ENCODE data around the gene SPARC. TPM values are rescaled to one million over a fixed set of nuclear protein-coding genes. Genes with fewer than 3 reads are reported as not detected.

Gene SPARC
- total and polyA plus RNA-seq, 5 experiments from 2014 or later = not detected

GRCh38 chr5:151633892-151634291 lies 52.8 kb downstream of the SPARC start:
- Mint-ChIP-seq H3K9me3 (no peaks in the 10 kb centered on the region), H3K27ac (peak overlapping the region in 1 of 10 donors; percentile 62), H3K4me3 (no peak overlapping the region), H3K27me3 (peaks cover 0 to 12% (median 5%) of the 10 kb centered on the region in 5 donors), H3K36me3 (no peaks in the 10 kb centered on the region), H3K4me1 (peaks cover 0 to 7% (median 3%) of the 10 kb centered on the region in 4 donors)
- POLR2A ChIA-PET = no interaction called here
- no peak for ATAC-seq
- no peak for DNase-seq

GRCh38 chr5:151632941-151633340 lies 53.8 kb downstream of the SPARC start:
- no peaks in the 10 kb centered on the region for H3K36me3 Mint-ChIP-seq
- ATAC-seq = no peak
- POLR2A ChIA-PET = no interaction called here
- H3K27ac Mint-ChIP-seq = no peak overlapping the region
- no peak overlapping the region for H3K4me3 Mint-ChIP-seq
- H3K27me3 Mint-ChIP-seq = peaks cover 0 to 12% (median 5%) of the 10 kb centered on the region in 5 donors
- H3K4me1 Mint-ChIP-seq = peaks cover 0 to 5% (median 2%) of the 10 kb centered on the region in 4 donors
- no peak for DNase-seq
- H3K9me3 Mint-ChIP-seq = no peaks in the 10 kb centered on the region

GRCh38 chr5:151632524-151632923 lies 54.2 kb downstream of the SPARC start:
- peaks cover 0 to 12% (median 5%) of the 10 kb centered on the region in 5 donors for H3K27me3 Mint-ChIP-seq
- no peak overlapping the region for H3K4me3 Mint-ChIP-seq
- H3K27ac Mint-ChIP-seq = no peak overlapping the region
- POLR2A ChIA-PET = no interaction called here
- DNase-seq (no peak), ATAC-seq (no peak)
- H3K9me3 Mint-ChIP-seq = no peaks in the 10 kb centered on the region
- H3K36me3 Mint-ChIP-seq = no peaks in the 10 kb centered on the region
- peaks cover 0 to 5% (median 2%) of the 10 kb centered on the region in 4 donors for H3K4me1 Mint-ChIP-seq

DNA sequence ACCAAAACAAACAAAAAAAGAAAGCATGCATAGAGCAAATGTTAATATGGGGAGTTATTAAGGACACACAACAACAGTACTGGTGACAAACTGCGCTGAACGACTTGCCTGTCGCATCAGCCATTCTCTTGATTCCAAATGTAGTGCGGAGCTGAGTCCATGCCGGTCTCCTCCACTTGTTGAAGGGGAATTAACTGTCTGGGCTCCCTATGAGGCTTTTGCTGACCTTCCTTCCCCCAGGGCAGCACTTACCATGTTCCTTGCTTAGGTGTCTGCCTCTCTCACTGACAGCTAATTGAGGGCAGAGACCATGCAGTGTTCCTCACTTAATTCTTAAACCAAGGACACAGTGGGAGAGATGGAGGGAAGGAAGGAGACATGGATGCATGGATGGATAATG lies 54.8 kb downstream of the SPARC start:
- Mint-ChIP-seq H3K27me3 (peaks cover 0 to 12% (median 5%) of the 10 kb centered on the region in 5 donors), H3K4me3 (no peak overlapping the region), H3K36me3 (no peaks in the 10 kb centered on the region), H3K9me3 (no peaks in the 10 kb centered on the region), H3K27ac (no peak overlapping the region), H3K4me1 (peaks cover 0 to 5% (median 2%) of the 10 kb centered on the region in 4 donors)
- POLR2A ChIA-PET = no interaction called here
- DNase-seq (no peak), ATAC-seq (no peak)

DNA sequence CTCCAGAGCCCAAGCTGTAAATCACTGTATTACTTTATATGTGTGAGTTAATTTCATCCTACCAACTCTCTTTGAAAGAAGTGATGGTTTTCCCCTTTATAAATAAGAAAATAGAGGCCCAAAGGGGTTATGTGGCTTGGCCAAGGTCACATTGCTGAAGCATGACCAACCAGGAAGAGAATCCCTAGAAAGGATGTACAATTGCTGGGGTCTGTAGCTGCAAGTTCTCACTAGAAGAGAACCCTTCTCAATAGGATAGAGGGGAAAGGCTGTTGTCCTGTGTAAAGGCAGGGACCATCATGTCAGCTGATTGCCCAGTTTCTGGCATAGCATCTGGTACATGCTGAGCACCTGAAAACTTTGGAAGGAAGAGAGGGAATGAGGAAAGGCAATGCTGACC lies 56.6 kb downstream of the SPARC start:
- peaks cover 0 to 5% (median 2%) of the 10 kb centered on the region in 4 donors for H3K4me1 Mint-ChIP-seq
- no peaks in the 10 kb centered on the region for H3K36me3 Mint-ChIP-seq
- no peak for ATAC-seq

DNA sequence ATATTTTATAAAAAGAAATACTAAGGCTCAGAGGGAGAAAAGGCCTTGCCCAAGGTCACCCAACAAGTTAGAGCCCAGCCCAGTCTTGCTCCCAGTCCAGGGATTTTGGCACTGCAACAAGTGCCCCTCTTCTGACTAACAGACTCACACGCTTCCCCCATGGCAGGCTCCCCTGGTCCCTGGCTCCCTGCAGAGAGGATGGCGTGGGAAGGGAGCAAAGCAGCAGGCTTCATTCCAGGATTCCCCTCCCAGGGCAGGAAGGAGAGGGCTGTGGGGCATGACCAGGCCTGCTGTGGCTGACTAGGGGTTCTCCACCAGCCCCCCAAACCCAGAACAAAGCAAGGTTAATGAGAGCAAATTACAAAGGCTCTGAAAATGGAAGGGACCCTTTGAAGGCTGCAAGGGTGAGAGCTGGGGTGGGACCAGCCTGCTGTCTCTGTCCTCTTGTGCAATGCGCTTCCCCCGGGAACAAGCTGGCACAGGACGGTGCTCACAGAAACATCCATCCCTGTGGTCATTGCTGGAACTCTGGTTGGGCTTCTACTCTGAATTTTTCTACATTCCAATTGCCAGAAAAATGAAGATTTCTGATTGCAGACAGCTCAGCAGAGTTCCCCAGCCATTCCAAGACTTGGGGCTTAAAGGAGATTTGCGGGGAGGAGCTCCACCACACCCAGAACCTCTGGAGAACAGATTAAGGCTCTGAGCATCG lies 58.4 kb downstream of the SPARC start:
- peaks cover 0 to 2% (median 0%) of the 10 kb centered on the region in 9 donors for H3K9me3 Mint-ChIP-seq
- ATAC-seq (no peak), DNase-seq (no peak)
- H3K36me3 Mint-ChIP-seq = no peaks in the 10 kb centered on the region
- H3K4me1 Mint-ChIP-seq = peaks cover 0 to 5% (median 2%) of the 10 kb centered on the region in 4 donors
- H3K27me3 Mint-ChIP-seq = peaks cover 0 to 12% (median 5%) of the 10 kb centered on the region in 5 donors
- no peak overlapping the region for H3K4me3 Mint-ChIP-seq
- POLR2A ChIA-PET = no interaction called here
- H3K27ac Mint-ChIP-seq = no peak overlapping the region

More for the DNA sequence above, 56.6 kb downstream of the SPARC start:
- H3K4me3 Mint-ChIP-seq = no peak overlapping the region
- peaks cover 0 to 12% (median 5%) of the 10 kb centered on the region in 5 donors for H3K27me3 Mint-ChIP-seq
- POLR2A ChIA-PET = no interaction called here
- peak overlapping the region in 3 of 10 donors; percentile 32 to 78 (median 49) for H3K27ac Mint-ChIP-seq
- DNase-seq = no peak
- no peaks in the 10 kb centered on the region for H3K9me3 Mint-ChIP-seq

DNA sequence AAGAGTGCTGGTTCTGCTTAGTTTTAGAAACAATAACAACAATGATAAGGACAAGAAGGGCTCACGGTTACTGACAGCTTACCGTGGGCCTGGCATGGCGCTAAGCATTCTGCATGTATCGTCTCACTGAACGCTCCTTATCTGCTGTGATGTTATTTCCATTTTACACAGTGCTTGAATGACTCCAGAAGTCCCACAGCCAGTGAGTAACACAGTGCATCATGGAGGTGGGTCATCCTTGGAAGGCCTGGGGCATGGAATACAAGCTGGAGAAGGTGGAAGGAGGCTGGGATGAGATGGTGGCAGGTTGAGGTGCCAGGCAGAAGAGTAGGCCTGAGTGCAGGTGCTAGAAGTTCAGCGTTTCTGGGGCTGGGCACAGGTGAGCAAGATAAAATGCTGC lies 59.1 kb downstream of the SPARC start:
- Mint-ChIP-seq H3K27ac (peak overlapping the region in 1 of 10 donors; percentile 54), H3K4me3 (no peak overlapping the region), H3K36me3 (no peaks in the 10 kb centered on the region)

GRCh38 chr5:151625285-151625684 lies 61.4 kb downstream of the SPARC start:
- peaks cover 0 to 2% (median 0%) of the 10 kb centered on the region in 9 donors for H3K9me3 Mint-ChIP-seq
- H3K27me3 Mint-ChIP-seq = peaks cover 0 to 16% (median 7%) of the 10 kb centered on the region in 5 donors
- ATAC-seq = no peak
- H3K36me3 Mint-ChIP-seq = no peaks in the 10 kb centered on the region
- H3K4me1 Mint-ChIP-seq = peaks cover 0 to 14% (median 4%) of the 10 kb centered on the region in 4 donors
- POLR2A ChIA-PET = no interaction called here
- no peak for DNase-seq
- H3K4me3 Mint-ChIP-seq = no peak overlapping the region
- peak overlapping the region in 1 of 10 donors; percentile 34 for H3K27ac Mint-ChIP-seq

More for the DNA sequence above, 59.1 kb downstream of the SPARC start:
- H3K4me1 Mint-ChIP-seq = peaks cover 0 to 6% (median 3%) of the 10 kb centered on the region in 4 donors
- DNase-seq (no peak), ATAC-seq (no peak)
- POLR2A ChIA-PET = no interaction called here
- H3K9me3 Mint-ChIP-seq = peaks cover 0 to 2% (median 0%) of the 10 kb centered on the region in 9 donors
- H3K27me3 Mint-ChIP-seq = peaks cover 0 to 12% (median 5%) of the 10 kb centered on the region in 5 donors

DNA sequence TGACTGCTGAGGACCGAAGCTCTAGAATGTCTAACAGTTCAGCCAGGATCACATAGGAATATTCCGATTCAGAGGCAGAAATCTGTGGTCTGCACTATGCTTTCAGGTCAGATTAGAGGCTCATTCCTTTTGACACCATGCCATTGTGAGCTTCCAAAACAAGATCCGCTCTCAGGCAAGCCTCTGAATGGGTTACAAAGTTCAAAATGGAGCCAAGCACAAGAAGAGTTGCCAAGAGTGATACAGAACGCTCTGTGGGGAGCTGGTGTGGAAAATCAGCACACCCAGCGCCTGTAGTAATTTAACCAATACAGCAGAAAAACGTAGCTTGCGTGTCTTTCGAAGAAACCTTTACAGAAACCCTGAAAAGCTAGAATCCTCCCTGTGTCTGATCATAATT lies 62.2 kb downstream of the SPARC start:
- Mint-ChIP-seq H3K4me3 (no peak overlapping the region), H3K4me1 (peaks cover 0 to 10% (median 4%) of the 10 kb centered on the region in 4 donors), H3K9me3 (peaks cover 0 to 2% (median 0%) of the 10 kb centered on the region in 9 donors), H3K27me3 (peaks cover 0 to 16% (median 6%) of the 10 kb centered on the region in 5 donors), H3K36me3 (no peaks in the 10 kb centered on the region), H3K27ac (peak overlapping the region in 1 of 10 donors; percentile 69)
- POLR2A ChIA-PET = interaction anchor here (1.2 kb wide), 1 partner anchor 147 kb away, joined by 4 read pairs; the partner anchor contains the start of gene G3BP1
- ATAC-seq = no peak
- DNase-seq = no peak

DNA sequence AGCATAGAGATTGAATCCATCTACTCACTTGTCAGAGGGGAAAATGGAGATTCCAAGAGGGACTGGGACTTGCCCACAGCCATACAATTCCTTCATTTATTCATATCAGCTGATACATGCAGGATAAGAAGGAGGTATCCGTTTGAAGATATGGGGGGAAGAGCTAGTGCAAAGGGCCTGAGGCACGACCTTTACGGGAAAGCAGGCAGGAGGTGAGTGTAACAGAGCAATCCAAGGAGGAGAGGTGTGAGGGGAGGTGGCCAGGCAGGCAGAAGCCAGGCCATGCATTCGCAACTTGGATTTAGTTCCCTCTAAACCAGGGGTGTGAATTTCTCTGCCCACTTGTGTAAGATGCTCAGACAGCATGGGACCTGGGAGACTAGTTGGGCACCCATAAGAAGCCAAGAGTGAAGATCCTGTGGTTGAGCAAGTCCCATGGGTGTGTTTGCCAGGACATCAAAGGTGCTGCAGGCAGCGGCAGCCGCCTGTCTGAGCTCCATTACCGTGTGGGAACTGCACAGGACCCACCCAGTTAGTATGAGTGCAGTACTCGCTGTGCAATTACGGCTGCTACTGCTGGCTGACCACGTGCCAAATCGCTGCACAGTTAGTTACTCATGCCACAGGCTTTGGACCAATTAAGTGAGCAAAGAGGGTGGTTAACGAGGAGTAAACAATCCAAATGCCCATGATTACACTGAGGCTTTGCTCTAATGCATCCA lies 64.2 kb downstream of the SPARC start:
- H3K36me3 Mint-ChIP-seq = no peaks in the 10 kb centered on the region
- DNase-seq (no peak), ATAC-seq (no peak)
- H3K4me1 Mint-ChIP-seq = peaks cover 0 to 9% (median 4%) of the 10 kb centered on the region in 4 donors
- POLR2A ChIA-PET = no interaction called here
- no peak overlapping the region for H3K4me3 Mint-ChIP-seq
- H3K27ac Mint-ChIP-seq = peak overlapping the region in 1 of 10 donors; percentile 24
- peaks cover 0 to 16% (median 6%) of the 10 kb centered on the region in 5 donors for H3K27me3 Mint-ChIP-seq
- peaks cover 0 to 2% (median 0%) of the 10 kb centered on the region in 9 donors for H3K9me3 Mint-ChIP-seq

GRCh38 chr5:151620461-151620840 lies 66.3 kb downstream of the SPARC start:
- POLR2A ChIA-PET = no interaction called here
- peaks cover 7 to 20% (median 15%) of the 10 kb centered on the region in 4 donors for H3K4me1 Mint-ChIP-seq
- ATAC-seq (no peak), DNase-seq (no peak)
- H3K27ac Mint-ChIP-seq = no peak overlapping the region
- peaks cover 0 to 2% (median 0%) of the 10 kb centered on the region in 9 donors for H3K9me3 Mint-ChIP-seq
- H3K4me3 Mint-ChIP-seq = no peak overlapping the region
- H3K36me3 Mint-ChIP-seq = no peaks in the 10 kb centered on the region
- peaks cover 0 to 15% (median 6%) of the 10 kb centered on the region in 5 donors for H3K27me3 Mint-ChIP-seq

- DNase-seq = no peak
- Mint-ChIP-seq H3K27ac (no peak overlapping the region), H3K27me3 (peaks cover 0 to 15% (median 6%) of the 10 kb centered on the region in 5 donors), H3K4me3 (no peak overlapping the region), H3K9me3 (peaks cover 0 to 1% (median 0%) of the 10 kb centered on the region in 9 donors), H3K4me1 (peaks cover 13 to 25% (median 18%) of the 10 kb centered on the region in 4 donors), H3K36me3 (no peaks in the 10 kb centered on the region)
- ATAC-seq = no peak
- POLR2A ChIA-PET = no interaction called here
Measured at GRCh38 chr5:151619812-151620460, 66.8 kb downstream of the SPARC start.
